ENCODE measurements around the gene GRK1.

DNA sequence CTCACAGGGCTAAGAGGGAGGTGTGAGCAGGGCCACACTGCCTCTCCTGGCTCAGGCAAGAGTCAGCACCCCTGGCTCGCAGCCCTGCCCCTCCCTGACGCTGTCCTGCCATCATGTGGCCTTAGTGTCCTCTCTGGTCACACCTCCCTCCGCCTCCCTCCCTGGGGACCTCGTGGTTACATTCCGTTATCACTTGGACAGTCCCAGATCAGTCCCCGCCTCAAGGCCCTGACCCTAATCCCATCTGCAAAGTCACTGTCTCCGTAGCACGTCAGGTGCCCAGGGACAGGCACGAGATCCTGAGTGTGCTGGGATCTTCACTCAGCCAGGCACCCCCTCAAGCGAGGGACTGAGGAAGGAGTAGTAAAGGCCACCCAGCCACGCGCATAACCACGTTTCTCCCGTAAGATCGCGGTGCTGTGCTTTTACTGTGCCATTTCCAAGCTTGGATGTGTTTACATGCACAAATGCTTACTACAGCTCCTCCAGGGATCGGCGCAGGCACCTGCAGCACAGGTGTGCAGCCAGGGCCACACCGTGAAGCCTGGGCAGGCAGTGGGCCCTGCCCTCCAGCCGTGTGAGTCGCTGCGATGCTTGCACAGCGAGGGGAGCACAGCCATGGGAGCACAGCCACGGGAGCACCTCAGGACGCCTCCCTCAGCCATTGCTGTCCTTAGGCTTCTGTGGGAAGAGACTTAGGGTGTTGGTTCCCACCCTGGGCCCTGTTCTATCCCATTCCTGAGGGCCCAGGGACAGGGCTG lies 81.3 kb downstream of the GRK1 start:
- TF ChIP-seq, protein P1, sequence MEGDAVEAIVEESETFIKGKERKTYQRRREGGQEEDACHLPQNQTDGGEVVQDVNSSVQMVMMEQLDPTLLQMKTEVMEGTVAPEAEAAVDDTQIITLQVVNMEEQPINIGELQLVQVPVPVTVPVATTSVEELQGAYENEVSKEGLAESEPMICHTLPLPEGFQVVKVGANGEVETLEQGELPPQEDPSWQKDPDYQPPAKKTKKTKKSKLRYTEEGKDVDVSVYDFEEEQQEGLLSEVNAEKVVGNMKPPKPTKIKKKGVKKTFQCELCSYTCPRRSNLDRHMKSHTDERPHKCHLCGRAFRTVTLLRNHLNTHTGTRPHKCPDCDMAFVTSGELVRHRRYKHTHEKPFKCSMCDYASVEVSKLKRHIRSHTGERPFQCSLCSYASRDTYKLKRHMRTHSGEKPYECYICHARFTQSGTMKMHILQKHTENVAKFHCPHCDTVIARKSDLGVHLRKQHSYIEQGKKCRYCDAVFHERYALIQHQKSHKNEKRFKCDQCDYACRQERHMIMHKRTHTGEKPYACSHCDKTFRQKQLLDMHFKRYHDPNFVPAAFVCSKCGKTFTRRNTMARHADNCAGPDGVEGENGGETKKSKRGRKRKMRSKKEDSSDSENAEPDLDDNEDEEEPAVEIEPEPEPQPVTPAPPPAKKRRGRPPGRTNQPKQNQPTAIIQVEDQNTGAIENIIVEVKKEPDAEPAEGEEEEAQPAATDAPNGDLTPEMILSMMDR (IDR thresholded peaks at IDR 0.05; ENCODE audit: low read depth, low read length), result no peak
- no peak for TF ChIP-seq POLR2A (IDR thresholded peaks at IDR 0.05; ENCODE audit: extremely low read depth, insufficient read length)

All from NB4 (cell line).